ENCODE results near the gene FAM20B. TPM values are rescaled to one million over a fixed set of nuclear protein-coding genes. Genes with fewer than 3 reads are reported as not detected.

FAM20B gene
- total RNA-seq, 1 donor from 2014 or later = 39.5 TPM

GRCh38 chr1:179080866-179081686 is 55.4 kb downstream of the FAM20B start:
- TF ChIP-seq CTCF (IDR thresholded peaks at IDR 0.05; ENCODE audit: insufficient read depth, low read length, severe bottlenecking) = no peak
- no peak for DNase-seq (ENCODE audit: low read depth)
- no peak for FAIRE-seq
- Histone ChIP-seq H3K4me3 (ENCODE audit: low read depth, low read length) (peak overlapping the region; percentile 87), H3K27me3 (ENCODE audit: control insufficient read depth, insufficient read depth, low read length) (no peaks in the 10 kb centered on the region), H3K36me3 (ENCODE audit: control insufficient read depth, insufficient read depth, low read length) (peaks cover 3% of the 10 kb centered on the region)

- H3K27me3 ChIP-seq (ENCODE audit: control insufficient read depth, insufficient read depth, low read length) = no peaks in the 10 kb centered on the region
- H3K36me3 ChIP-seq (ENCODE audit: control insufficient read depth, insufficient read depth, low read length) = peaks cover 3% of the 10 kb centered on the region
- FAIRE-seq (no peak), DNase-seq (ENCODE audit: low read depth) (peak; percentile 78)
- TF ChIP-seq CTCF (IDR thresholded peaks at IDR 0.05; ENCODE audit: insufficient read depth, low read length, severe bottlenecking) = no peak
- H3K4me3 ChIP-seq (ENCODE audit: low read depth, low read length) = peak within 1 kb of the TSS; percentile 87
These were observed 56.1 kb downstream of the FAM20B start, which contains the start of gene TOR3A for GRCh38 chr1:179081687-179082332. Gene TOR3A (plus strand): TSS chr1:179082070. CDS start chr1:179082129, 59 bp downstream.

- peak overlapping the region; percentile 87 for H3K4me3 ChIP-seq (ENCODE audit: low read depth, low read length)
- no peaks in the 10 kb centered on the region for H3K27me3 ChIP-seq (ENCODE audit: control insufficient read depth, insufficient read depth, low read length)
- H3K36me3 ChIP-seq (ENCODE audit: control insufficient read depth, insufficient read depth, low read length) = peaks cover 3% of the 10 kb centered on the region
- no peak for TF ChIP-seq CTCF (IDR thresholded peaks at IDR 0.05; ENCODE audit: insufficient read depth, low read length, severe bottlenecking)
- FAIRE-seq (no peak), DNase-seq (ENCODE audit: low read depth) (no peak)
These were observed 56.8 kb downstream of the FAM20B start for GRCh38 chr1:179082333-179082998.

- DNase-seq (ENCODE audit: low read depth) (no peak), FAIRE-seq (no peak)
- peak overlapping the region; percentile 87 for H3K4me3 ChIP-seq (ENCODE audit: low read depth, low read length)
- TF ChIP-seq CTCF (IDR thresholded peaks at IDR 0.05; ENCODE audit: insufficient read depth, low read length, severe bottlenecking) = no peak
- H3K36me3 ChIP-seq (ENCODE audit: control insufficient read depth, insufficient read depth, low read length) = peaks cover 3% of the 10 kb centered on the region
- no peaks in the 10 kb centered on the region for H3K27me3 ChIP-seq (ENCODE audit: control insufficient read depth, insufficient read depth, low read length)
These were observed 57.3 kb downstream of the FAM20B start for GRCh38 chr1:179082999-179083335.

GRCh38 chr1:179083533-179083932 is 57.8 kb downstream of the FAM20B start:
- H3K4me3 ChIP-seq (ENCODE audit: low read depth, low read length) = no peak overlapping the region
- H3K27me3 ChIP-seq (ENCODE audit: control insufficient read depth, insufficient read depth, low read length) = no peaks in the 10 kb centered on the region
- FAIRE-seq (no peak), DNase-seq (ENCODE audit: low read depth) (no peak)
- H3K36me3 ChIP-seq (ENCODE audit: control insufficient read depth, insufficient read depth, low read length) = peaks cover 3% of the 10 kb centered on the region
- TF ChIP-seq CTCF (IDR thresholded peaks at IDR 0.05; ENCODE audit: insufficient read depth, low read length, severe bottlenecking) = no peak

All from bronchial epithelial cell (primary cell).